Activated naive CD4-positive, alpha-beta T cell treated with anti-CD3 and anti-CD28 coated beads for 36 hours (primary cell): ENCODE measurements around the gene COL4A6. TPM values are rescaled to one million over a fixed set of nuclear protein-coding genes. Genes with fewer than 3 reads are reported as not detected.

Experiments
- CTCF ChIA-PET: fragments of 350-600 bp; sonication (Branson Sonifier 250); formaldehyde crosslinking; loops from one replicate; lab custom pipeline; 2021; ENCODE audit warnings: antibody characterized with exemption; lab: Charles Lee
- DNase-seq: peaks from one replicate; pipeline ENCODE4 v3.0.0-alpha.2; 2020
- H3K27ac Mint-ChIP-seq: one replicate; pipeline ENCODE4 v1.8.0; 2021; ENCODE audit warnings: mild to moderate bottlenecking, mixed read lengths
- H3K27me3 Mint-ChIP-seq: one replicate; pipeline ENCODE4 v1.8.0; 2021; ENCODE audit warnings: low read depth, mixed read lengths
- H3K36me3 Mint-ChIP-seq: one replicate; pipeline ENCODE4 v1.8.0; 2021; ENCODE audit warnings: low read depth, mixed read lengths
- H3K4me1 Mint-ChIP-seq: one replicate; pipeline ENCODE4 v1.8.0; 2021; ENCODE audit warnings: low read depth, mixed read lengths
- H3K4me3 Mint-ChIP-seq: one replicate; pipeline ENCODE4 v1.8.0; 2021; ENCODE audit warnings: mild to moderate bottlenecking, moderate library complexity, mixed read lengths
- H3K9me3 Mint-ChIP-seq: one replicate; pipeline ENCODE4 v1.8.0; 2021; ENCODE audit warnings: mixed read lengths
- intact Hi-C: fragments of 100-400 bp; cut with micrococcal nuclease; formaldehyde crosslinking; loops from one replicate; pipeline ENCODE4 v1.15.1; 2023
- total RNA-seq, 2 experiments: library from RNA; stranded (reverse); gene quantifications; one replicate each; pipeline ENCODE4 v1.2.3, GENCODE V29; 2021

COL4A6 gene
- total RNA-seq, 2 experiments from 2014 or later = not detected

DNA sequence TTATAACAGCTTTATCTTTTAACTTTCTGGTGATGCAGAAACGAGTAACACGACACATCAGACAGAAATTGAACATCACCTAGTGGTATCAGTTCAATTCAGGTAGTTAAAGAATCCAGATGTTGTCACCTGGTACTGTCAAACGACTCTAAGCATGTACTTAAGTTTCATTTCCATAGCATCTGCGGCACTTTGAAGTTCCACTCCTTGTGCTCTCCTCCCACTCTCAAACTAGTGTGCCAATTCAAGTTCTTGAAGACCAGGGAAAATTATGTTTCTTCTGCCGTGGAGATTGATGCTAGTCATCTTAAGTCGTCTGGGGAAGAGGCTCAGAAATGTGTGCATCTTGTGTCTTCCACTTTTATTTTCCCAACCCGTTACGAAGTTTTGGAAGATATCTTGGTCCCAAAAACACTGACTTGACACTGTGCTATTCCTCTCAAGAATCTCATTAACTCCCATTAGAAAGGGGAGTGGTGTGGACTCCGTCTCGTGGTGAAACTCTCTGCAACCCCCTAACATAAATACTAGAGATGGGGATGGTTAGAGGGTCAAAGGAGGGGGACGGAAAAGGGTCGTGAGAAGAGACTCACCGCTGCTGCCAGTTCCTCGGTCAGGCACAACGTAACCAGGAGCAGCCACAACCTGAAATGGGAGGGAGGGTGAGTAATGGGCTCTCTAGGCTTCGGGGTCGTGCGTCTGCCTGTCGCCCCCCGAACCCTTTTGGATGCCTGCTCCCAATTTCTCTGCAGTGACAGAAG is 693 bp downstream of the COL4A6 start:
- no peak for DNase-seq
- Mint-ChIP-seq H3K27ac (no peak overlapping the region), H3K27me3 (peaks cover 25% of the 10 kb centered on the region), H3K4me1 (peaks cover 11% of the 10 kb centered on the region), H3K36me3 (no peaks in the 10 kb centered on the region), H3K4me3 (no peak overlapping the region), H3K9me3 (no peaks in the 10 kb centered on the region)
- intact Hi-C loops = no loop called here
- CTCF ChIA-PET = no interaction called here

- Mint-ChIP-seq H3K4me3 (no peak overlapping the region), H3K27ac (no peak overlapping the region), H3K36me3 (no peaks in the 10 kb centered on the region), H3K9me3 (no peaks in the 10 kb centered on the region), H3K4me1 (peaks cover 6% of the 10 kb centered on the region), H3K27me3 (peaks cover 19% of the 10 kb centered on the region)
- DNase-seq = no peak
- CTCF ChIA-PET = no interaction called here
- intact Hi-C loops = no loop called here
Measured at GRCh38 chrX:108435261-108435660, 3.0 kb downstream of the COL4A6 start.

- H3K9me3 Mint-ChIP-seq = no peaks in the 10 kb centered on the region
- no peak overlapping the region for H3K4me3 Mint-ChIP-seq
- no peaks in the 10 kb centered on the region for H3K4me1 Mint-ChIP-seq
- DNase-seq = no peak
- H3K27me3 Mint-ChIP-seq = no peaks in the 10 kb centered on the region
- H3K27ac Mint-ChIP-seq = no peak overlapping the region
- H3K36me3 Mint-ChIP-seq = no peaks in the 10 kb centered on the region
- intact Hi-C loops = no loop called here
- CTCF ChIA-PET = no interaction called here
Measured at GRCh38 chrX:108426262-108426661, 12.0 kb downstream of the COL4A6 start.

GRCh38 chrX:108420481-108420880 is 17.7 kb downstream of the COL4A6 start:
- Mint-ChIP-seq H3K9me3 (no peaks in the 10 kb centered on the region), H3K4me1 (no peaks in the 10 kb centered on the region), H3K36me3 (no peaks in the 10 kb centered on the region), H3K27me3 (no peaks in the 10 kb centered on the region), H3K4me3 (no peak overlapping the region), H3K27ac (no peak overlapping the region)
- CTCF ChIA-PET = no interaction called here
- intact Hi-C loops = no loop called here
- no peak for DNase-seq

- Mint-ChIP-seq H3K27ac (no peak overlapping the region), H3K4me1 (no peaks in the 10 kb centered on the region), H3K27me3 (no peaks in the 10 kb centered on the region), H3K4me3 (no peak overlapping the region), H3K36me3 (no peaks in the 10 kb centered on the region), H3K9me3 (no peaks in the 10 kb centered on the region)
- DNase-seq = no peak
- intact Hi-C loops = no loop called here
- CTCF ChIA-PET = no interaction called here
Measured at GRCh38 chrX:108419401-108419800, 18.8 kb downstream of the COL4A6 start.

- no peak overlapping the region for H3K4me3 Mint-ChIP-seq
- H3K27me3 Mint-ChIP-seq = no peaks in the 10 kb centered on the region
- no peak for DNase-seq
- H3K36me3 Mint-ChIP-seq = no peaks in the 10 kb centered on the region
- no peak overlapping the region for H3K27ac Mint-ChIP-seq
- CTCF ChIA-PET = no interaction called here
- H3K4me1 Mint-ChIP-seq = no peaks in the 10 kb centered on the region
- H3K9me3 Mint-ChIP-seq = no peaks in the 10 kb centered on the region
- intact Hi-C loops = no loop called here
Measured at GRCh38 chrX:108417257-108417656, 21.0 kb downstream of the COL4A6 start.

DNA sequence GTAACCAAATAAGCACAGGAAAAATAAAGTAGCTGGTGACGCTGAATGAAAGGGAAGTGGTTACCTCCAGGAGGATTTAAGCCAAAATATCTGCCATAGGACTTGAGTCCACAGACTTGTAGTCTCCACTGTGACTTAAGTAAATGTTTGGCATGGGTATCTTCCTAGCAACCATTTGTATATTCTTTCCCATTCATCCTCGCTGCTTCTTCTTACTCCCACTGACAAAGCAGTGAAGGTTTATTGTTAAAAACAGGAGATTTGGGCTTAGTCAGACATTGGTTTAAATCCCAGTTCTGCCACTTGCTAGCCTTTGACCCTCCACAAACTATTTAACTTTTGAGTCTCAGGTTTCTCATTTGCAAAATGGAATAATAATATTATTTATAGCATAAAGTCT is 22.3 kb downstream of the COL4A6 start:
- CTCF ChIA-PET = no interaction called here
- DNase-seq = no peak
- intact Hi-C loops = no loop called here
- Mint-ChIP-seq H3K9me3 (no peaks in the 10 kb centered on the region), H3K27me3 (no peaks in the 10 kb centered on the region), H3K36me3 (no peaks in the 10 kb centered on the region), H3K4me1 (no peaks in the 10 kb centered on the region), H3K27ac (no peak overlapping the region), H3K4me3 (no peak overlapping the region)

DNA sequence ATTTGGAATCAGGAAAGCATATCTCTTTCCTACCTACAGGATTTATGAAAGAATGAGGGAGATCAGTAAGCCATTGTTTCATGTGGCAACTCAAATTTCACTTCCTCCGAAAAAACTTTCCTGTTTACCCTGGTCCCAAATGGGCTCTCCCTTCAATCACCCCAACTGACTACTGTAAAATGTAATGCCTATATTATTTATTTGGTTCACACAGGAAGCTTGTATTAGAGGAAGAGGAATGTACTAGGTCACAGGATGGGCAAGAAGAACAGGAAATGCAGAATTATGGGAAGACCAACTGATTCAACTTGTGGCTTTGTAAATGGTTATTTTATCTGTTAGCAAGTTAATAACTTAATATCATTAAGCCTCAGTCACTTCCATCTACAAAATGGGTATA is 23.1 kb downstream of the COL4A6 start:
- Mint-ChIP-seq H3K36me3 (no peaks in the 10 kb centered on the region), H3K27me3 (no peaks in the 10 kb centered on the region), H3K9me3 (no peaks in the 10 kb centered on the region), H3K27ac (no peak overlapping the region), H3K4me1 (no peaks in the 10 kb centered on the region), H3K4me3 (no peak overlapping the region)
- CTCF ChIA-PET = no interaction called here
- intact Hi-C loops = no loop called here
- DNase-seq = no peak

- DNase-seq = no peak
- Mint-ChIP-seq H3K4me3 (no peak overlapping the region), H3K27me3 (no peaks in the 10 kb centered on the region), H3K36me3 (no peaks in the 10 kb centered on the region), H3K4me1 (no peaks in the 10 kb centered on the region), H3K9me3 (no peaks in the 10 kb centered on the region), H3K27ac (no peak overlapping the region)
- intact Hi-C loops = no loop called here
- CTCF ChIA-PET = no interaction called here
Measured at GRCh38 chrX:108412783-108413182, 25.4 kb downstream of the COL4A6 start.

GRCh38 chrX:108399418-108400165 is 38.6 kb downstream of the COL4A6 start:
- no peaks in the 10 kb centered on the region for H3K9me3 Mint-ChIP-seq
- H3K27ac Mint-ChIP-seq = no peak overlapping the region
- CTCF ChIA-PET = no interaction called here
- H3K4me3 Mint-ChIP-seq = no peak overlapping the region
- H3K4me1 Mint-ChIP-seq = no peaks in the 10 kb centered on the region
- no peaks in the 10 kb centered on the region for H3K27me3 Mint-ChIP-seq
- intact Hi-C loops = no loop called here
- no peak for DNase-seq
- H3K36me3 Mint-ChIP-seq = no peaks in the 10 kb centered on the region

- H3K9me3 Mint-ChIP-seq = no peaks in the 10 kb centered on the region
- no peaks in the 10 kb centered on the region for H3K27me3 Mint-ChIP-seq
- no peak for DNase-seq
- CTCF ChIA-PET = interaction anchor here (0.5 kb wide), 1 partner anchor 186 kb away, joined by 3 read pairs; no protein-coding TSS in a partner anchor
- H3K27ac Mint-ChIP-seq = no peak overlapping the region
- H3K36me3 Mint-ChIP-seq = no peaks in the 10 kb centered on the region
- intact Hi-C loops = no loop called here
- H3K4me1 Mint-ChIP-seq = no peaks in the 10 kb centered on the region
- H3K4me3 Mint-ChIP-seq = no peak overlapping the region
Measured at GRCh38 chrX:108397627-108398391, 40.4 kb downstream of the COL4A6 start.

GRCh38 chrX:108396986-108397385 is 41.2 kb downstream of the COL4A6 start:
- Mint-ChIP-seq H3K36me3 (no peaks in the 10 kb centered on the region), H3K27me3 (no peaks in the 10 kb centered on the region), H3K27ac (no peak overlapping the region), H3K4me3 (no peak overlapping the region), H3K4me1 (no peaks in the 10 kb centered on the region), H3K9me3 (no peaks in the 10 kb centered on the region)
- CTCF ChIA-PET = interaction anchor here (0.5 kb wide), 1 partner anchor 186 kb away, joined by 3 read pairs; no protein-coding TSS in a partner anchor
- intact Hi-C loops = no loop called here
- no peak for DNase-seq
